Muscle layer of duodenum (tissue), 2 donors: ENCODE results near the gene GAPVD1.

Experiments used
- H3K27ac ChIP-seq: one replicate; pipeline ENCODE4 v1.7.0; 2013; ENCODE audit warnings: mild to moderate bottlenecking, low read length
- H3K27me3 ChIP-seq: one replicate; pipeline ENCODE4 v1.7.0; 2013; ENCODE audit warnings: low read depth, mild to moderate bottlenecking, control low read depth, low read length
- H3K36me3 ChIP-seq, 2 donors: one replicate each; pipeline ENCODE4 v1.7.0; 2013; ENCODE audit warnings: low read length in 2 of 2, control low read depth in 1 of 2, mild to moderate bottlenecking in 1 of 2; ENCODE audit not compliant: insufficient read depth in 2 of 2, control insufficient read depth in 1 of 2
- H3K4me1 ChIP-seq, 2 donors: one replicate each; pipeline ENCODE4 v1.7.0; 2013; ENCODE audit warnings: low read length in 2 of 2, mild to moderate bottlenecking in 2 of 2, control low read depth in 1 of 2, moderate library complexity in 1 of 2; ENCODE audit not compliant: insufficient read depth in 2 of 2, control insufficient read depth in 1 of 2
- H3K4me3 ChIP-seq, 2 donors: one replicate each; pipeline ENCODE4 v1.7.0; 2013; ENCODE audit warnings: low read length in 2 of 2, low read depth in 1 of 2, mild to moderate bottlenecking in 1 of 2
- H3K9me3 ChIP-seq, 2 donors: one replicate each; pipeline ENCODE4 v1.7.0; 2013; ENCODE audit warnings: low read length in 2 of 2, control low read depth in 1 of 2, mild to moderate bottlenecking in 1 of 2; ENCODE audit not compliant: control insufficient read depth in 1 of 2
- donor health status: healthy.

GAPVD1 gene

DNA sequence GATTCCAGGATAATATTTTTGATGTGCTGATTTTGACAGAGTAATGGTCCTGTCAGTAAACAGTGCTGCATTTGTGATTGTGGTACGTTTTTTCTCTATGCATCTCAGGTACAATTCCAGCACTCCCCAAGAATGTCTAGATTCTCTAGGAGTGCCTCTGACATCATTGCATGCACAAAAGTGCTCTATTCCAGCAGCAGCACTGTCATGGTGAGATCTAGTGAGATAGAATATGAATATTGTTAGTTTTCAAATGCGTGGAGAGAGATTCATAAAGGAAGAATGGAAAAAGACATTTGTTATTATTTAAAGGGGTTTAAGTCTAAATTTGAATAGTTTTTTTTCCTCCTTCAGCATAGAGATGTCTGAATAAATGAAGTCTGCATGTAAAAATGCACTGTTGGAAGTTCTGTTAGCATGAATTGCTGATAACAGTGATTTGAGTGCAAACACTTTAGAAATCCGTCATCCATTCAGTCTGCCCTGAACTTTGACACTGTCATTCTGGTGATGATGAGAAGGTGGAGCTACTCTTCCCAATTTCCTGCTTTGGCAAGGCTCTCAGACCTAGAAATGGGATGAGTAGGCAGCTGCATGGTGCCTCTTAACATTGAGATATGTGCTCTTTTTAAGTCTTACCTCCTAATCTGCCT is 84.6 kb downstream of the GAPVD1 start:
- H3K4me1 ChIP-seq = no peaks in the 10 kb centered on the region
- H3K27me3 ChIP-seq = no peaks in the 10 kb centered on the region
- H3K9me3 ChIP-seq = no peaks in the 10 kb centered on the region
- no peak overlapping the region for H3K27ac ChIP-seq
- H3K36me3 ChIP-seq = peaks cover 51 to 70% of the 10 kb centered on the region in 2 donors
- no peak overlapping the region for H3K4me3 ChIP-seq

DNA sequence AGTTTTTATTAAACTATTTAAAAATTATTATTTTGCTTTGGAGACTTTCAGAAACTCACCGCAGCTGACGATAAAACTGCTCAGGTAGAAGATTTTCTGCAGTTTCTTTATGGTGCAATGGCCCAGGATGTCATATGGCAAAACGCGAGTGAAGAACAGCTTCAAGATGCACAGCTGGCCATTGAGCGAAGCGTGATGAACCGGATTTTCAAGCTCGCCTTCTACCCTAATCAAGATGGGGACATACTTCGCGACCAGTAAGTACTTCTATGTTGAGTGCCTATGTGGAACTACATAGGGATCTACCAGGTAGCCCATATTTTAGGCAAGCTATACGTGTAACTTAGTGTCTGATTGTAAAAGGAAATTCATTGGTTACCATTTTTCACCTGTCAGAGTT is 94.0 kb downstream of the GAPVD1 start:
- peaks cover 51 to 90% of the 10 kb centered on the region in 2 donors for H3K36me3 ChIP-seq
- no peaks in the 10 kb centered on the region for H3K4me1 ChIP-seq
- no peak overlapping the region for H3K27ac ChIP-seq
- no peaks in the 10 kb centered on the region for H3K27me3 ChIP-seq
- H3K9me3 ChIP-seq = no peaks in the 10 kb centered on the region
- no peak overlapping the region for H3K4me3 ChIP-seq

DNA sequence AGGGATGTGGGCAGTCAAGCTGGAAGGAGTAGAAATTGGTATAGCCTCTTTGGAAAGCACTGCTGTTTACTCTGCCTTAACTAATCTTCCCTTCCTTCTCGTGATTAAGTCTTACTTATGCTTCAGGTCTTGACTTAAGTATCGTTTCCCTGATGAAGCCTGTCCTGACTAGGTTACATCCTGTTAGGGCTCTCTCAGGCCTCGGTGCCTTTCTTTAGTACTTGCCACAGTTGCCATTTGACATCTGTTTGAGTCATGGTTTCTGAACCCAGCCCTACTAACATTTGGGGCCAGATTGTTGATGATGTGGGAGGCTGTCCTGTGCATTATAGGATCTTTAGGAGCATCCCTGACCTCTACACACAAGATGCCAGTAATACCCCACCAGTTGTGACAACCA is 94.4 kb downstream of the GAPVD1 start:
- peaks cover 49 to 90% of the 10 kb centered on the region in 2 donors for H3K36me3 ChIP-seq
- no peaks in the 10 kb centered on the region for H3K4me1 ChIP-seq
- no peaks in the 10 kb centered on the region for H3K27me3 ChIP-seq
- H3K4me3 ChIP-seq = no peak overlapping the region
- no peaks in the 10 kb centered on the region for H3K9me3 ChIP-seq
- H3K27ac ChIP-seq = no peak overlapping the region

DNA sequence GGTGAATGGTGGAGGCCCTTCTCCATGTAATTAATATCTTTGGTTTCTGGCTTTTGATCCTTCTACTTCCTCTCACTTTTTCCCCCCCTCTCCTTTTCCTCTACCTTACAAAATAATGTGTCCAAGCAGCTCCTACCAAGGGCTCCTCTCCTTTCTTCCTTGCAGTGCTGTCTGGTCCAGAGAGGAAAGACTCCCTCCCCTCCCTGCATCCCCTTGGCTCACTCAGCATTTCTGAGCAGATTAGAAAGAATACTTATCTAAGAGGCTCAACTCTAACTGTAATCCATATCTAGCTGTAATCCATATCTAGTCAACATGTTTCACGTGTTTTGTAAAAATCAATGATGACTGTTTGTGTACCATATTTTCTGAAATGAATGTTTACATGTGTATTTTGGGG is 97.4 kb downstream of the GAPVD1 start:
- Histone ChIP-seq H3K36me3 (peaks cover 61 to 87% of the 10 kb centered on the region in 2 donors), H3K9me3 (no peaks in the 10 kb centered on the region), H3K27ac (no peak overlapping the region), H3K27me3 (no peaks in the 10 kb centered on the region), H3K4me3 (no peak overlapping the region), H3K4me1 (no peaks in the 10 kb centered on the region)

DNA sequence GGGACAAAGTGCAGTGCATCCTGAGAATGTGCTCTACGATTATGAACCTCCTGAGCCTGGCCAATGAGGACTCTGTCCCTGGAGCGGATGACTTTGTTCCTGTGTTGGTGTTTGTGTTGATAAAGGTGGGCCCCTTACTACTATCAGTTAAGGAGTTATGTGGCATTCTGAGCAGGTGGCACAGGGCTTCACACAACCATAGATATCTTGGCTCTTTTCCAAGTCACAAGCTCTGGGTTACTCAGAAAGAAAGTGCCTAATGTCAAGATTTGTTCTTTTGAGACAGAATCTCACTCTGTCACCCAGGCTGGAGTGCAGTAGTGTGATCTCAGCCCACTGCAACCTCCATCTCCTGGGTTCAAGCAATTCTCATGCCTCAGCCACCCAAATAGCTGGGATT is 99.0 kb downstream of the GAPVD1 start:
- H3K27ac ChIP-seq = no peak overlapping the region
- H3K9me3 ChIP-seq = no peaks in the 10 kb centered on the region
- peaks cover 50 to 80% of the 10 kb centered on the region in 2 donors for H3K36me3 ChIP-seq
- H3K27me3 ChIP-seq = no peaks in the 10 kb centered on the region
- no peak overlapping the region for H3K4me3 ChIP-seq
- no peaks in the 10 kb centered on the region for H3K4me1 ChIP-seq

DNA sequence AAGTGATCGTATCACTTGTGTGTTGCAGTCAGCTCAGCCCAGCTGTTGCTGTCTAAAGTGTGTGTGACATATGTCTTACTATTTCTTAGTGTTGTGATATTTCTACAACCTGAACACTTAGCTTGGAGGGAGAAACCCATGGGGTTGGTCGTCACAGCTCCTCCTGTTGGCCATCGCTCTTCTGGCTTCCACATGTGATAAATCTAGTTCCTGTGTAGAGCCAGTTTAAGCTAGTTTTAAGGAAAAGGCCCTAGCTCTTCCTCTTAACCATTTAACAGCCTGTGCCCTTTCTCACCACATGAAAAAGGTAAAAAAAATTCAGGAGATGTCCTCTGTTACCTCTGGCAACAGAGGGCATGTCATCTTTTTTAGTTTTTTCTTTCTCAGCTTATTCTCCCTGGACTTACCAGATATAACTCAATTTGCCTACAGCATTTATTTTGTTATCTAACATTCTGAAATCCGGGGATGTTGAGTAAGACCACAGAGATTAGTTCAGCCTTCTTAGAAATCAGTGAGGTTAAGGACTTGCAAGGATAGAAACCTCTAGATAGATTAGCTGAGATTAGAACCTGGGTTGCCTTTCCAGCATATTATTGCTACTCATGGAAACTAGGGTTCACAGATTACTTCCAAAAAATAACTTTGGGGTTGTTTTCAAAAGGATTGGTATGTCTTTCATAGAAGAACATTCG is 100.4 kb downstream of the GAPVD1 start:
- Histone ChIP-seq H3K27me3 (no peaks in the 10 kb centered on the region), H3K4me1 (no peaks in the 10 kb centered on the region), H3K4me3 (no peak overlapping the region), H3K36me3 (peaks cover 45 to 71% of the 10 kb centered on the region in 2 donors), H3K9me3 (no peaks in the 10 kb centered on the region), H3K27ac (no peak overlapping the region)

DNA sequence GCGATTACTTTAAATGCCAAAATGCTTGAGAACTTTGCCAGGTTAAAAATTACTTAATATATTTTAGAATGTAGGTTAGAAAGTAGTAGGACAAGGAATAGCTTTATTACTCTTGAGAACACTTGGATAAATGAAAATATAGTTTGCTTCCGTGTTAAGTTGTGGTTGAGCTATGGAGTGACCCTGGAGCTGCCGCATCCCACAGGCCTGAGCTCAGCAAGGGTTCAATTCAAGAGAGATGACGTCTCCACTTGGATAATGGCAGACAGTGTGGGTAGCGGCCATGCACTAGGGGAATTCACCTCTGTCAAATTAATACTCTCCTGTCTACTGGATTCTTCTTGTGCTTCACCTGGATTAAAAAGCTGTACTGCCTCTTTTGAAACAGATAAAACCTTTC is 105.0 kb downstream of the GAPVD1 start:
- Histone ChIP-seq H3K27me3 (no peaks in the 10 kb centered on the region), H3K27ac (no peak overlapping the region), H3K4me1 (no peaks in the 10 kb centered on the region), H3K4me3 (no peak overlapping the region), H3K9me3 (no peaks in the 10 kb centered on the region), H3K36me3 (peaks cover 25 to 27% of the 10 kb centered on the region in 2 donors)

DNA sequence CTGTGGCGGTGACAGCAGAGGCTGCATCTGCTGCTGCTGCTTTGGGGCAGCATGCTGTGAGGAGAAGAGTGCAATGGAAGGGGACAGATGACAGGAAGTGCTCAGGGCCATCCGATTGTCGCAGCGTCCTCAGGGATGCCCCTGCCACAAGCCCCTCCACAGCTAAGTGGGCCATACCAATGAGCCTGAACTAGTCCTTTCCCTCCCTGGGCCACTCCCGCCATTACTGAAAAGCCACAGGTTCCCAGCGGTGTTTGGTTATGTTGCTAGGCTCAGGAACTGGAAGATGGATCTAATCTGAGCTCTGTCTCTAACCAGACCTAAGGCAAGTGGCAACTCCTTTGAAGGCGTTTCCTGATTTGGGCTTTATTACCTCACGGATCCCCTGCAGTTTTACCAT is 109.2 kb downstream of the GAPVD1 start:
- peaks cover 0 to 4% of the 10 kb centered on the region in 2 donors for H3K4me1 ChIP-seq
- H3K9me3 ChIP-seq = no peaks in the 10 kb centered on the region
- no peak overlapping the region for H3K4me3 ChIP-seq
- no peak overlapping the region for H3K27ac ChIP-seq
- no peaks in the 10 kb centered on the region for H3K27me3 ChIP-seq
- peaks cover 3 to 6% of the 10 kb centered on the region in 2 donors for H3K36me3 ChIP-seq

DNA sequence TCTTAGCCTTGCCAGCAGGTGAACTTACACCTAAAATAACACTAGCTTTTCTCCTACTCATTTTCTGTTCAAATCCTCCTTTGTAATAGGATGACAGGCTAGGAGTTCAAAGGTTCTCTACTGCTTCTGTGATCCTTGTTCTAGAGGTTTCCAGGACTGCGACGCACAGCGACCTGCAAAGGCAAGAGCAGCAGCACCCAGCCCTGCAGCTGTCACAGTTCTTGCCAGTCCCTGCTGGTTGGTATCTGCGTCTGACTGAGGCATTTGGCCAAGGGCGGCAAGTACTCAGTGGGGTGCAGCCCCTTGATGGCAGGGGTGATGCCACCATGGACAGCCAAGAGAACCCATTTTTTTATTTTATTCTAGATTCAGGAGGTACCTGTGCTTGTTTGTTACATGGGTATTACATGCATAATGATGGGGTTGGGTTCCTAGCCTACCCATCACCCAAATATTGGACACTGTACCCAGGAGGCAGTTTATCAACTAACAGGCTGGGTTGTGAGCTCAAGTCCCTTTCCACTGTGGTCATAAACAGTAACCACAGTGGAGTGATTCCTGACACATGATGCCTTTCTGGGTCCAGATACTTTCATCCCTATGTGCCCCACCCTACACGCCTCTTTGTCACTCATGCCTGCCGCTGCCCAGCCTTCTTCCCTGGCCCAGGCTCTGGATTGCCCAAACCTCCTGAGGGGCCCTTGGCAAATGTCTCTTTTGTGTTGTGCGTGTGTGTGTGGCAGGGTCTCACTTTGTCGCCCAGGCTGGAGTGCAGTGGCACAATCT is 111.0 kb downstream of the GAPVD1 start:
- no peaks in the 10 kb centered on the region for H3K27me3 ChIP-seq
- no peaks in the 10 kb centered on the region for H3K36me3 ChIP-seq
- H3K9me3 ChIP-seq = no peaks in the 10 kb centered on the region
- H3K4me1 ChIP-seq = peaks cover 0 to 4% of the 10 kb centered on the region in 2 donors
- no peak overlapping the region for H3K27ac ChIP-seq
- H3K4me3 ChIP-seq = no peak overlapping the region

DNA sequence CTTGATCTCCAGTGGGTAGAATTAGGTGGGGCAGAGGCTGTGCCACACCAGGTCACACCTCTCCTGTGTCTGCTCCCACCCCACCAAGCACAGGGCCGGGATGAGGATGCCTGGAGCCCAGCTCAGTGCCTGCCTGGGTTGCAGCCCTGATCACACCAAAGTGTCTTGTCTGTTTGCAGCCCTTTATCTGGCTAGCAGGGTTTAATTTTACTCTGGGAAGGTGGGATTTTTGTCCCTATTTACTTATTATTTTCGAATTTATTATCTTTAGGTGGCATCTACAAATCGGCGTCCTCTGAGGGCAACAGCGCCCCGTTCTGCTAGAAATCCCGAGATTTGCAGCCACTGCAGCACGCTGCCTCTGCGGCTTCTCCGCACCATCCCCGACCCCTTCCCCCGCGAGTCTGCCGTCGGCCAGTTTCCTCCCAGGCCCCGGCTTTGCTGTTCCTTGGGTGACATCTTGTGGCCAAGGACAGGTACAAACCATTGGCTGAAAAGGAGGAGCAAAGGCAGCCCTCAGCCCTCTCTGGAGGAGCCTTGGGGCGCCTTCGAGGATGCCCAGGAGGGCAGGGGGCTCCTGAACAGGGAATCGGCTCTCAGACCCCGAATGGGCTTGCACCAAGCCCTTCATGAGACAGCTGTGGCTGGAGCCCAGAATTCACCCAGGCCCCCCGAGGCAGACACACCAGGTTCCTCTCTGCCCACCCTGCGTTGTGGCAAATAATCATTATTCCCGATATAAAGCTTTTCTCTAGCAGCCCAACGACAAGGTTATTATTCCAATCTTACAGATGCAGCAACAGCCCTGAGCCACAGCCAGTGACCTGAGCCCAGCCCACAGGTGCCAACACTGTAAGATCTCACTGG is 113.0 kb downstream of the GAPVD1 start:
- peak overlapping the region; percentile 48 to 55 for H3K4me3 ChIP-seq
- no peaks in the 10 kb centered on the region for H3K36me3 ChIP-seq

DNA sequence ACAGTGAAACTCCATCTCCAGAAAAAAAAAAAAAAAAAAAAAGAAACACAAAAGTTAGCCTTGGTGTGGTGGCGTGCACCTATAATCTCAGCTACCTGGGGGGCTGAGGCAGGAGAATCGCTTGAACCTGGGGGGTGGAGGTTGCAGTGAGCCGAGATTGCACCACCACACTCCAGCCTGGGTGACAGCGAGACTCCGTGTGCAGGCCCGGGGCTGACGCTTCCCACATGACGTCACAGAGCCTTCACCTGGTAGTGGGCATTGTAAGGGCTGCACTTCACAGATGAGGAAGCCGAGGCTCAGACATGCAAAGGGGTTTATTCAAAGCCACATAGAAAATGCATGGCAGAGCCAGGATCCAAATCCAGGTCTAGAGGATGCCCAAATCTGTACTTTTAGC is 114.2 kb downstream of the GAPVD1 start:
- Histone ChIP-seq H3K9me3 (no peaks in the 10 kb centered on the region), H3K27ac (no peak overlapping the region), H3K4me1 (peaks cover 0 to 4% of the 10 kb centered on the region in 2 donors), H3K4me3 (no peak overlapping the region), H3K27me3 (no peaks in the 10 kb centered on the region), H3K36me3 (no peaks in the 10 kb centered on the region)

More for the DNA sequence above, 113.0 kb downstream of the GAPVD1 start:
- Histone ChIP-seq H3K27me3 (no peaks in the 10 kb centered on the region), H3K9me3 (no peaks in the 10 kb centered on the region), H3K27ac (no peak overlapping the region), H3K4me1 (peaks cover 0 to 4% of the 10 kb centered on the region in 2 donors)
